A549 (cell line): ENCODE measurements around the gene IL23A. TPM values are rescaled to one million over a fixed set of nuclear protein-coding genes. Genes with fewer than 3 reads are reported as not detected.

Source experiments
- ATAC-seq, 2 experiments: fragments of 200-7000 bp in 1 of 2; fragments of >200 bp in 1 of 2; cut with Nextera tagmentation in 1 of 2; cut with Tn5 transposase in 1 of 2; 3 replicates each; pipeline versions ENCODE4 v1.8.0 to v1.9.1; 2018 to 2020; ENCODE audit warnings: mild to moderate bottlenecking in 1 of 2, moderate library complexity in 1 of 2
- CTCF ChIA-PET: fragments of 300-600 bp; sonication (Branson Sonifier 250); formaldehyde crosslinking; extraction: SDS; loops from one replicate; lab custom pipeline; 2021; ENCODE audit warnings: antibody characterized with exemption, inconsistent platforms; lab: Yijun Ruan, JAX
- POLR2A ChIA-PET: fragments of 350-600 bp; formaldehyde crosslinking; extraction: SDS; loops from one replicate; lab custom pipeline; 2021; ENCODE audit warnings: antibody characterized with exemption, inconsistent platforms; lab: Yijun Ruan, JAX
- DNase-seq, 2 experiments: peaks; one replicate each; pipeline versions ENCODE4 v3.0.0 to v3.0.0-alpha.2; 2011 to 2016; ENCODE audit warnings: low read depth in 1 of 2, low spot score in 1 of 2
- FAIRE-seq: peaks from 2 replicates; lab custom pipeline; 2011; peaks lifted over from hg19 to GRCh38; lab: Jason Lieb, UNC
- H3K27ac ChIP-seq, 2 experiments: fragments of >200 bp; sonication (Bioruptor Twin); formaldehyde crosslinking; 3 replicates each; pipeline ENCODE4 v1.5.1; 2016 to 2017
- H3K4me1 ChIP-seq: fragments of >200 bp; sonication (Bioruptor Twin); formaldehyde crosslinking; 3 replicates; pipeline ENCODE4 v1.6.1; 2016
- H3K4me2 ChIP-seq: fragments of >200 bp; sonication (Bioruptor Twin); formaldehyde crosslinking; 3 replicates; pipeline ENCODE4 v1.6.1; 2016
- H3K4me3 ChIP-seq: fragments of >200 bp; sonication (Bioruptor Twin); formaldehyde crosslinking; 3 replicates; pipeline ENCODE4 v1.5.1; 2016
- H3K9me3 ChIP-seq: fragments of >200 bp; sonication (Bioruptor Twin); formaldehyde crosslinking; 3 replicates; pipeline ENCODE4 v1.6.1; 2016
- BHLHE40 ChIP-seq: IDR thresholded peaks from 2 replicates; pipeline ENCODE4 v1.6.1; 2012; ENCODE audit warnings: low read depth, low read length, inconsistent platforms
- CEBPB ChIP-seq, 2 experiments: fragments of >200 bp in 1 of 2; sonication (Bioruptor Twin) in 1 of 2; formaldehyde crosslinking in 1 of 2; IDR thresholded peaks; 2 replicates each; pipeline ENCODE4 v1.6.1; 2012 to 2016
- CHD2 ChIP-seq: fragments of 150-350 bp; IDR thresholded peaks from 2 replicates; pipeline ENCODE4 v1.6.1; 2014; ENCODE audit warnings: low read length; ENCODE audit not compliant: partially characterized antibody
- CHD4 ChIP-seq: fragments of 200-600 bp; sonication (generic); IDR thresholded peaks from 2 replicates; pipeline ENCODE4 v1.6.1; 2016; ENCODE audit warnings: antibody characterized with exemption, mild to moderate bottlenecking, borderline replicate concordance
- CTCF ChIP-seq: fragments of >200 bp; sonication (Bioruptor Twin); formaldehyde crosslinking; IDR thresholded peaks from 3 replicates; pipeline ENCODE4 v1.5.1; 2016
- ESRRA ChIP-seq: fragments of 150-350 bp; IDR thresholded peaks from 2 replicates; pipeline ENCODE4 v1.6.1; 2014; ENCODE audit warnings: mild to moderate bottlenecking, low read length, borderline replicate concordance
- FOSB ChIP-seq: fragments of 250-450 bp; sonication (Bioruptor Pico); IDR thresholded peaks from 2 replicates; pipeline ENCODE4 v1.5.0; 2020; ENCODE audit warnings: mild to moderate bottlenecking, moderate library complexity
- FOXS1 ChIP-seq: fragments of 250-450 bp; sonication (Bioruptor Pico); IDR thresholded peaks from 2 replicates; pipeline ENCODE4 v1.5.0; 2020; ENCODE audit warnings: mild to moderate bottlenecking, moderate library complexity
- GATA3 ChIP-seq: IDR thresholded peaks from 2 replicates; pipeline ENCODE4 v1.6.1; 2012; ENCODE audit warnings: borderline replicate concordance
- HDAC2 ChIP-seq: fragments of 200-600 bp; sonication (generic); IDR thresholded peaks from 2 replicates; pipeline ENCODE4 v1.6.1; 2016
- HEYL ChIP-seq: fragments of 250-450 bp; sonication (Bioruptor Pico); IDR thresholded peaks from 2 replicates; pipeline ENCODE4 v1.8.0; 2021; ENCODE audit warnings: mild to moderate bottlenecking, moderate library complexity
- HOXB13 ChIP-seq: fragments of 250-450 bp; sonication (Bioruptor Pico); IDR thresholded peaks from 2 replicates; pipeline ENCODE4 v1.5.0; 2020; ENCODE audit warnings: low read depth, mild to moderate bottlenecking, moderate library complexity
- HOXB5 ChIP-seq: fragments of 250-450 bp; sonication (Bioruptor Pico); IDR thresholded peaks from 2 replicates; pipeline ENCODE4 v1.5.0; 2020; ENCODE audit warnings: mild to moderate bottlenecking, moderate library complexity
- JUN ChIP-seq, 2 experiments: fragments of >200 bp; sonication (Bioruptor Twin); formaldehyde crosslinking; IDR thresholded peaks; 2 replicates in 1 of 2; 3 replicates in 1 of 2; pipeline ENCODE4 v1.6.1; 2016 to 2017
- KDM1A ChIP-seq: fragments of 200-600 bp; sonication (generic); IDR thresholded peaks from 2 replicates; pipeline ENCODE4 v1.6.1; 2016; ENCODE audit warnings: low read depth, mild to moderate bottlenecking
- KDM5A ChIP-seq: fragments of 200-600 bp; sonication (generic); IDR thresholded peaks from 2 replicates; pipeline ENCODE4 v1.6.1; 2016; ENCODE audit warnings: antibody characterized with exemption, mild to moderate bottlenecking
- MAX ChIP-seq: IDR thresholded peaks from 2 replicates; pipeline ENCODE4 v1.6.1; 2012
- MYC ChIP-seq: IDR thresholded peaks from 2 replicates; pipeline ENCODE4 v1.6.1; 2012; ENCODE audit warnings: mild to moderate bottlenecking, inconsistent platforms, low read length, improper control_type of control experiment, borderline replicate concordance
- NFE2L2 ChIP-seq: fragments of 150-350 bp; conservative IDR thresholded peaks from 2 replicates; pipeline ENCODE4 v1.6.1; 2014; ENCODE audit warnings: low read length
- NR3C1 ChIP-seq: fragments of >200 bp; sonication (Bioruptor Twin); formaldehyde crosslinking; IDR thresholded peaks from 3 replicates; pipeline ENCODE4 v1.6.1; 2017
- PHF8 ChIP-seq: fragments of 200-600 bp; sonication (generic); IDR thresholded peaks from 2 replicates; pipeline ENCODE4 v1.6.1; 2016; ENCODE audit warnings: low read depth, mild to moderate bottlenecking, antibody characterized with exemption, moderate library complexity, borderline replicate concordance
- POLR2A ChIP-seq: IDR thresholded peaks from 2 replicates; pipeline ENCODE4 v1.6.1; 2012; ENCODE audit warnings: mild to moderate bottlenecking, low read length
- SMC3 ChIP-seq: fragments of >200 bp; sonication (Bioruptor Twin); formaldehyde crosslinking; IDR thresholded peaks from 3 replicates; pipeline ENCODE4 v1.6.1; 2018; ENCODE audit warnings: inconsistent platforms
- SREBF2 ChIP-seq: fragments of 450-650 bp; IDR thresholded peaks from 2 replicates; pipeline ENCODE4 v1.6.1; 2014; ENCODE audit warnings: mild to moderate bottlenecking, moderate library complexity
- USF2 ChIP-seq: fragments of 450-650 bp; IDR thresholded peaks from 2 replicates; pipeline ENCODE4 v1.6.1; 2014; ENCODE audit warnings: antibody characterized with exemption
- ZC3H11A ChIP-seq: fragments of 450-650 bp; IDR thresholded peaks from 2 replicates; pipeline ENCODE4 v1.6.1; 2014; ENCODE audit warnings: antibody characterized with exemption, mild to moderate bottlenecking
- ZFP36 ChIP-seq: fragments of 450-650 bp; IDR thresholded peaks from 2 replicates; pipeline ENCODE4 v1.6.1; 2014; ENCODE audit warnings: borderline replicate concordance; ENCODE audit not compliant: partially characterized antibody
- ZNF302 ChIP-seq: fragments of 250-450 bp; sonication (Bioruptor Pico); IDR thresholded peaks from 2 replicates; pipeline ENCODE4 v1.9.0; 2021; ENCODE audit warnings: inconsistent platforms, mild to moderate bottlenecking, moderate library complexity
- WGBS: methylation state at CpG from one replicate; pipeline ENCODE4 v1.1.6; 2017; ENCODE audit errors: missing lambda C conversion rate; 5-methylcytosine and 5-hydroxymethylcytosine counted together
- polyA plus RNA-seq, 4 experiments: library from polyadenylated mRNA; depleted of rRNA in 3 of 4; stranded (reverse); fragments of >200 nt; fragmentation: RNase III in 1 of 4; extraction: RNeasy Plus Mini Kit Qiagen cat#74134 plus additional on column Dnase treatment in 1 of 4; gene quantifications; 2 replicates in 3 of 4; 3 replicates in 1 of 4; pipeline ENCODE4 v1.2.3, GENCODE V29; 2011 to 2017
- TF ChIP-seq, protein P1 (sequence below): fragments of 200-600 bp; sonication (generic); IDR thresholded peaks from 2 replicates; pipeline ENCODE4 v1.6.1; 2016; ENCODE audit warnings: antibody characterized with exemption, mild to moderate bottlenecking, moderate library complexity
- TF ChIP-seq, protein P2 (sequence below): fragments of >200 bp; sonication (Bioruptor Twin); formaldehyde crosslinking; IDR thresholded peaks from 2 replicates; pipeline ENCODE4 v1.6.1; 2016
- TF ChIP-seq, protein P3 (sequence below): IDR thresholded peaks from 2 replicates; pipeline ENCODE4 v1.6.1; 2012; ENCODE audit warnings: low read depth, borderline replicate concordance

IL23A gene
- polyA plus RNA-seq, 2 of the 4 experiments (the other 2 are of a cell fraction): 0.21 to 0.31 TPM

DNA sequence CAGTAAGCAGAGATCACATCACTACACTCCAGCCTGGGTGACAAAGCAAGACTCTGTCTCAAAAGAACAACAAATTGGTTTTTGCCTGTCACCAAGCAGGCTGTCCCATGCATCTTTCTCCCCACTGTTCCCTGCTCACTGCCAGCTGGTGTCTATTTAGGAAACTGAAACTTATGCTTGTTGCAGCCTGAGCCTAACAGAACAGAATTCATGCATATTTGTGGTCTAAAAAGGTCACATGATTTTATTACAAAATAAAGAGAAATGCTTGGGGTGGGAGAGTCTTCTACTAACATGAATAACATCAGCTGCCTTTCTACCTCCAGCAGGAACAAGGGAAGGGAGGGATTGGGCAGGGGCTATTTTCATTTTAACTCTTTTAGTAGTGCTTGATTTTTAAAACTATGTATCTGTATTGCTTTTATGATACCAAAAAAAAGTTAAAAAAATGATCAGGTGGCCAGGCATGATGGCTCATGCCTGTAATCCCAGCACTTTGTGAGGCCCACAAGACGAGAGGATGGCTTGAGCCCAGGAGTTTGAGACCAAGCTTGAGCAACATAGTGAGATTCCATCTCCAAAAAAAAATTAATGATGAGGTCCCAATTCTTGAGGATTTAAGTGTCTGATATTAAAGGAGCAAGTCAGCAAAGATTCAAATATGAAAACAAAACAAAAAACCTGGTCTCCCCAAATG lies 20.3 kb downstream of the IL23A start (continued):
- TF ChIP-seq, protein P1, sequence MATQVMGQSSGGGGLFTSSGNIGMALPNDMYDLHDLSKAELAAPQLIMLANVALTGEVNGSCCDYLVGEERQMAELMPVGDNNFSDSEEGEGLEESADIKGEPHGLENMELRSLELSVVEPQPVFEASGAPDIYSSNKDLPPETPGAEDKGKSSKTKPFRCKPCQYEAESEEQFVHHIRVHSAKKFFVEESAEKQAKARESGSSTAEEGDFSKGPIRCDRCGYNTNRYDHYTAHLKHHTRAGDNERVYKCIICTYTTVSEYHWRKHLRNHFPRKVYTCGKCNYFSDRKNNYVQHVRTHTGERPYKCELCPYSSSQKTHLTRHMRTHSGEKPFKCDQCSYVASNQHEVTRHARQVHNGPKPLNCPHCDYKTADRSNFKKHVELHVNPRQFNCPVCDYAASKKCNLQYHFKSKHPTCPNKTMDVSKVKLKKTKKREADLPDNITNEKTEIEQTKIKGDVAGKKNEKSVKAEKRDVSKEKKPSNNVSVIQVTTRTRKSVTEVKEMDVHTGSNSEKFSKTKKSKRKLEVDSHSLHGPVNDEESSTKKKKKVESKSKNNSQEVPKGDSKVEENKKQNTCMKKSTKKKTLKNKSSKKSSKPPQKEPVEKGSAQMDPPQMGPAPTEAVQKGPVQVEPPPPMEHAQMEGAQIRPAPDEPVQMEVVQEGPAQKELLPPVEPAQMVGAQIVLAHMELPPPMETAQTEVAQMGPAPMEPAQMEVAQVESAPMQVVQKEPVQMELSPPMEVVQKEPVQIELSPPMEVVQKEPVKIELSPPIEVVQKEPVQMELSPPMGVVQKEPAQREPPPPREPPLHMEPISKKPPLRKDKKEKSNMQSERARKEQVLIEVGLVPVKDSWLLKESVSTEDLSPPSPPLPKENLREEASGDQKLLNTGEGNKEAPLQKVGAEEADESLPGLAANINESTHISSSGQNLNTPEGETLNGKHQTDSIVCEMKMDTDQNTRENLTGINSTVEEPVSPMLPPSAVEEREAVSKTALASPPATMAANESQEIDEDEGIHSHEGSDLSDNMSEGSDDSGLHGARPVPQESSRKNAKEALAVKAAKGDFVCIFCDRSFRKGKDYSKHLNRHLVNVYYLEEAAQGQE: no peak
- TF ChIP-seq KDM5A: no peak
- no peak for TF ChIP-seq PHF8
- TF ChIP-seq GATA3: no peak
- no peak for TF ChIP-seq MYC
- no peak for TF ChIP-seq HEYL (CRISPR knock-in tag)
- TF ChIP-seq NFE2L2: no peak
- no peak for TF ChIP-seq JUN (IDR thresholded peaks at IDR 0.05)
- no peak for TF ChIP-seq KDM1A
- TF ChIP-seq HOXB13 (CRISPR knock-in tag): no peak
- TF ChIP-seq FOSB (CRISPR knock-in tag): no peak
- TF ChIP-seq HOXB5: no peak
- no peak for TF ChIP-seq ZC3H11A

- Histone ChIP-seq H3K4me2 (peak within 1 kb of the TSS; percentile 82), H3K9me3 (no peaks in the 10 kb centered on the region), H3K4me3 (peak within 1 kb of the TSS; percentile 75), H3K27ac (peak within 1 kb of the TSS; percentile 76 to 89), H3K4me1 (peaks cover 8% of the 10 kb centered on the region)
- ATAC-seq: peak; percentile 98 to 99
- peak; percentile 98 to 100 for DNase-seq
- CTCF ChIA-PET: interaction anchor here (0.8 to 2.3 kb wide), 11 partner anchors 9 to 171 kb away, joined by 3 to 8 read pairs (median 4); partner anchors contain the start of genes CNPY2 and SMARCC2
- peak; percentile 86 for FAIRE-seq
- POLR2A ChIA-PET: interaction anchor here (0.5 to 2.3 kb wide), 13 partner anchors 10 to 256 kb away, joined by 3 to 21 read pairs (median 5); partner anchors contain the start of genes CNPY2, PA2G4, PAN2 and RNF41
- whole genome bisulfite sequencing: 1% methylated on average over 41 of the region's 54 CpGs
- no peak for TF ChIP-seq ZC3H11A
- TF ChIP-seq MAX: peak; percentile 91
- no peak for TF ChIP-seq MYC
- TF ChIP-seq ZFP36: no peak
- no peak for TF ChIP-seq ZNF302 (CRISPR knock-in tag)
- TF ChIP-seq HOXB13 (CRISPR knock-in tag): no peak
- no peak for TF ChIP-seq SREBF2
- no peak for TF ChIP-seq ESRRA
- TF ChIP-seq CTCF: no peak
- TF ChIP-seq FOXS1: no peak
- TF ChIP-seq, protein P2, sequence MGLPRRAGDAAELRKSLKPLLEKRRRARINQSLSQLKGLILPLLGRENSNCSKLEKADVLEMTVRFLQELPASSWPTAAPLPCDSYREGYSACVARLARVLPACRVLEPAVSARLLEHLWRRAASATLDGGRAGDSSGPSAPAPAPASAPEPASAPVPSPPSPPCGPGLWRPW: no peak
- peak; percentile 74 for TF ChIP-seq BHLHE40
- TF ChIP-seq, protein P3, sequence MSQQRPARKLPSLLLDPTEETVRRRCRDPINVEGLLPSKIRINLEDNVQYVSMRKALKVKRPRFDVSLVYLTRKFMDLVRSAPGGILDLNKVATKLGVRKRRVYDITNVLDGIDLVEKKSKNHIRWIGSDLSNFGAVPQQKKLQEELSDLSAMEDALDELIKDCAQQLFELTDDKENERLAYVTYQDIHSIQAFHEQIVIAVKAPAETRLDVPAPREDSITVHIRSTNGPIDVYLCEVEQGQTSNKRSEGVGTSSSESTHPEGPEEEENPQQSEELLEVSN: peak; percentile 64; the same call in 1 of the 2 replicates
- TF ChIP-seq HDAC2: no peak
- no peak for TF ChIP-seq SMC3
- TF ChIP-seq CEBPB (IDR thresholded peaks at IDR 0.05): no peak
- no peak for TF ChIP-seq FOSB (CRISPR knock-in tag)
- no peak for TF ChIP-seq CHD2
- TF ChIP-seq POLR2A: peak; percentile 74
- 0 out of 2 replicates have a peak, but pooled peaks have one; percentile 33 for TF ChIP-seq USF2
- no peak for TF ChIP-seq CHD4
- TF ChIP-seq GATA3: peak; percentile 64; the same call in 1 of the 2 replicates
- no peak for TF ChIP-seq NR3C1
- TF ChIP-seq KDM1A: no peak
Measured at GRCh38 chr12:56359851-56360767, 21.4 kb downstream of the IL23A start, which contains the start of gene STAT2. TSS of gene STAT2 (minus strand) at chr12:56360107. CDS start at chr12:56356571, 3,536 bp downstream.
